GM21786 (cell line): ENCODE measurements around the gene IL27RA.

Experiments used
- ATAC-seq: cut with Tn5 transposase; IDR thresholded peaks from one replicate; pipeline ENCODE4 v1.9.1; 2021; ENCODE audit not compliant: unreplicated experiment

IL27RA gene

GRCh38 chr19:14031719-14032480, at the start of gene IL27RA:
IL27RA (plus strand) TSS chr19:14031762; CDS start chr19:14031873, 111 bp downstream.
- ATAC-seq = no peak

GRCh38 chr19:13981988-13982501, 49.5 kb upstream of the IL27RA start:
- no peak for ATAC-seq

- no peak for ATAC-seq
Measured at GRCh38 chr19:13982773-13983172, 48.8 kb upstream of the IL27RA start.

- ATAC-seq = no peak
Measured at GRCh38 chr19:13983213-13983889, 48.2 kb upstream of the IL27RA start.

- ATAC-seq = no peak
Measured at GRCh38 chr19:13984186-13984585, 47.4 kb upstream of the IL27RA start.

GRCh38 chr19:13984875-13985741, 46.5 kb upstream of the IL27RA start:
- no peak for ATAC-seq

GRCh38 chr19:13985771-13986347, 45.7 kb upstream of the IL27RA start:
- ATAC-seq = peak; percentile 23

- peak; percentile 82 for ATAC-seq
Measured at GRCh38 chr19:13986348-13986904, 45.1 kb upstream of the IL27RA start.

GRCh38 chr19:13987101-13987890, 44.3 kb upstream of the IL27RA start:
- no peak for ATAC-seq

- no peak for ATAC-seq
Measured at GRCh38 chr19:13989487-13989886, 42.1 kb upstream of the IL27RA start.

- no peak for ATAC-seq
Measured at GRCh38 chr19:13990085-13990484, 41.5 kb upstream of the IL27RA start.

GRCh38 chr19:13992025-13992424, 39.5 kb upstream of the IL27RA start:
- ATAC-seq = no peak

GRCh38 chr19:13993590-13994300, 37.8 kb upstream of the IL27RA start:
- ATAC-seq = no peak

- ATAC-seq = no peak
Measured at GRCh38 chr19:13995017-13995728, 36.4 kb upstream of the IL27RA start.

GRCh38 chr19:13995878-13996765, 35.4 kb upstream of the IL27RA start:
- no peak for ATAC-seq

GRCh38 chr19:13996928-13997630, 34.5 kb upstream of the IL27RA start:
- no peak for ATAC-seq

- no peak for ATAC-seq
Measured at GRCh38 chr19:13997631-13997962, 34.0 kb upstream of the IL27RA start.
